Stimulated activated CD4-positive, alpha-beta T cell treated with anti-CD3 and anti-CD28 coated beads, Interleukin-12 subunit alpha, Interleukin-12 subunit beta, amount 100 ng/mL, for 48 hours (primary cell): Measurements from ENCODE around the gene UBR2.
"Not testable (repeated sequence)": the region's sequence is repeated elsewhere in the genome, so short reads cannot be mapped to it uniquely, and the experiment has no call there.

ENCODE experiments used
- DNase-seq, 3 donors: peaks; one replicate each; pipeline ENCODE4 v3.0.0-alpha.2; 2020; ENCODE audit warnings: low read depth in 2 of 3, low spot score in 1 of 3

The UBR2 gene

GRCh38 chr6:42618105-42618504 is 54.3 kb downstream of the UBR2 start:
- no peak for DNase-seq

- no peak for DNase-seq
Measured at GRCh38 chr6:42618686-42619085, 54.9 kb downstream of the UBR2 start.

- no peak for DNase-seq
Measured at GRCh38 chr6:42619963-42620362, 56.1 kb downstream of the UBR2 start.

- no peak for DNase-seq
Measured at GRCh38 chr6:42624601-42625000, 60.8 kb downstream of the UBR2 start.

- DNase-seq = no peak
Measured at GRCh38 chr6:42627044-42627443, 63.2 kb downstream of the UBR2 start.

GRCh38 chr6:42627674-42628073 is 63.8 kb downstream of the UBR2 start:
- DNase-seq = no peak

GRCh38 chr6:42628604-42629003 is 64.8 kb downstream of the UBR2 start:
- DNase-seq = no peak

- no peak for DNase-seq
Measured at GRCh38 chr6:42629845-42630244, 66.0 kb downstream of the UBR2 start.

- DNase-seq = no peak
Measured at GRCh38 chr6:42637681-42638080, 73.9 kb downstream of the UBR2 start.

GRCh38 chr6:42642794-42643193 is 79.0 kb downstream of the UBR2 start:
- no peak for DNase-seq

- no peak for DNase-seq
Measured at GRCh38 chr6:42644211-42644610, 80.4 kb downstream of the UBR2 start.

GRCh38 chr6:42652024-42652746 is 88.4 kb downstream of the UBR2 start:
- no peak for DNase-seq

- DNase-seq = no peak
Measured at GRCh38 chr6:42653851-42654250, 90.0 kb downstream of the UBR2 start.

- DNase-seq = no peak
Measured at GRCh38 chr6:42659806-42660205, 96.0 kb downstream of the UBR2 start.

GRCh38 chr6:42661540-42662153 is 97.8 kb downstream of the UBR2 start:
- DNase-seq = peak; percentile 67 to 82 (median 77)

GRCh38 chr6:42664718-42665117 is 100.9 kb downstream of the UBR2 start:
- no peak for DNase-seq

GRCh38 chr6:42674368-42674767 is 110.5 kb downstream of the UBR2 start:
- DNase-seq = not testable (repeated sequence)

- DNase-seq = no peak
Measured at GRCh38 chr6:42674780-42675179, 111.0 kb downstream of the UBR2 start.

- no peak for DNase-seq
Measured at GRCh38 chr6:42679358-42679757, 115.5 kb downstream of the UBR2 start.

- DNase-seq = no peak
Measured at GRCh38 chr6:42688281-42688680, 124.5 kb downstream of the UBR2 start.

GRCh38 chr6:42689371-42689770 is 125.5 kb downstream of the UBR2 start:
- no peak for DNase-seq

GRCh38 chr6:42690151-42690702 is 126.4 kb downstream of the UBR2 start:
- DNase-seq = no peak

GRCh38 chr6:42690872-42691271 is 127.0 kb downstream of the UBR2 start:
- no peak for DNase-seq
